Endothelial cell of umbilical vein (primary cell): ENCODE results near the gene MYBPC1. TPM values are rescaled to one million over a fixed set of nuclear protein-coding genes. Genes with fewer than 3 reads are reported as not detected.

Experiments
- BruUV-seq: library from RNA; stranded (reverse); fragments of 400-500 nt; replicated peaks from 2 replicates; lab custom pipeline; 2021; lab: Mats Ljungman, UMichigan
- CTCF ChIA-PET: fragments of 300-600, 350-600 bp; sonication (Branson Sonifier 250); formaldehyde crosslinking; loops from one replicate; lab custom pipeline; 2021; ENCODE audit warnings: antibody characterized with exemption, inconsistent platforms; lab: Charles Lee
- POLR2A ChIA-PET: fragments of 300-600, 350-600 bp; sonication (Branson Sonifier 250); formaldehyde crosslinking; loops from one replicate; lab custom pipeline; 2021; ENCODE audit warnings: antibody characterized with exemption, inconsistent platforms; lab: Charles Lee
- DNase-seq: peaks from one replicate; pipeline ENCODE4 v3.0.0-alpha.2; 2011; ENCODE audit warnings: low read depth, low spot score
- FAIRE-seq: peaks from 2 replicates; lab custom pipeline; 2011; peaks lifted over from hg19 to GRCh38; lab: Jason Lieb, UNC
- H2AFZ ChIP-seq: 2 replicates; pipeline ENCODE4 v1.6.0; 2012; ENCODE audit warnings: low read depth, low read length, control low read depth, inconsistent platforms
- H3K27ac ChIP-seq: 2 replicates; pipeline ENCODE4 v1.5.1; 2011; ENCODE audit warnings: low read depth, mild to moderate bottlenecking, control low read depth, low read length, moderate library complexity; ENCODE audit not compliant: insufficient read depth
- H3K27me3 ChIP-seq, 2 experiments: 2 replicates each; pipeline versions ENCODE4 v1.6.0 to v1.6.1; 2011; ENCODE audit warnings: low read length in 2 of 2, mixed read lengths in 1 of 2; ENCODE audit not compliant: control insufficient read depth in 2 of 2, insufficient read depth in 2 of 2
- H3K36me3 ChIP-seq, 2 experiments: 2 replicates in 1 of 2; 3 replicates in 1 of 2; pipeline ENCODE4 v1.5.1; 2011; ENCODE audit warnings: low read length in 2 of 2, mild to moderate bottlenecking in 1 of 2, moderate library complexity in 1 of 2; ENCODE audit not compliant: control insufficient read depth in 2 of 2, insufficient read depth in 2 of 2; ENCODE audit errors: extremely low read depth in 1 of 2
- H3K4me1 ChIP-seq: 3 replicates; pipeline ENCODE4 v1.5.1; 2011; ENCODE audit warnings: mild to moderate bottlenecking, low read length; ENCODE audit not compliant: control insufficient read depth, insufficient read depth; ENCODE audit errors: extremely low read depth
- H3K4me2 ChIP-seq: 2 replicates; pipeline ENCODE4 v1.6.1; 2011; ENCODE audit warnings: low read length, control low read depth, mixed read lengths; ENCODE audit not compliant: insufficient read depth
- H3K4me3 ChIP-seq, 3 experiments: fragments of 200-600 bp in 1 of 3; sonication (generic), shearing (Covaris generic) in 1 of 3; replicated peaks in 1 of 3; 2 replicates each; pipeline ENCODE4 v1.5.1; 2011 to 2016; ENCODE audit warnings: control low read depth in 3 of 3, low read length in 3 of 3, mild to moderate bottlenecking in 2 of 3, inconsistent platforms in 1 of 3, low read depth in 1 of 3, moderate library complexity in 1 of 3; ENCODE audit not compliant: insufficient read depth in 1 of 3
- H3K79me2 ChIP-seq: 2 replicates; pipeline ENCODE4 v1.6.0; 2012; ENCODE audit warnings: low read length, inconsistent platforms; ENCODE audit not compliant: control insufficient read depth, insufficient read depth
- H3K9ac ChIP-seq: replicated peaks from 2 replicates; pipeline ENCODE3; 2011; ENCODE audit warnings: low read length, control low read depth; ENCODE audit not compliant: insufficient read depth; ENCODE audit errors: extremely low read depth
- H3K9me1 ChIP-seq: replicated peaks from 3 replicates; pipeline ENCODE4 v1.6.0; 2011; ENCODE audit warnings: mild to moderate bottlenecking, low read length; ENCODE audit not compliant: control insufficient read depth, insufficient read depth; ENCODE audit errors: extremely low read depth
- H3K9me3 ChIP-seq: replicated peaks from 2 replicates; pipeline ENCODE4 v1.5.1; 2012; ENCODE audit warnings: low read length, inconsistent platforms; ENCODE audit not compliant: control insufficient read depth, insufficient read depth
- H4K20me1 ChIP-seq: replicated peaks from 2 replicates; pipeline ENCODE3; 2011; ENCODE audit warnings: mild to moderate bottlenecking, low read length; ENCODE audit not compliant: control insufficient read depth, insufficient read depth; ENCODE audit errors: extremely low read depth
- EZH2 ChIP-seq: IDR thresholded peaks from 2 replicates; pipeline ENCODE4 v1.6.1; 2012; ENCODE audit warnings: borderline replicate concordance, low read depth, mild to moderate bottlenecking, moderate library complexity, low read length, inconsistent platforms; ENCODE audit not compliant: severe bottlenecking
- FOS ChIP-seq: IDR thresholded peaks from 2 replicates; pipeline ENCODE4 v1.6.1; 2011; ENCODE audit warnings: mild to moderate bottlenecking, low read length, moderate library complexity, borderline replicate concordance; ENCODE audit not compliant: insufficient read depth
- GATA2 ChIP-seq: IDR thresholded peaks from 2 replicates; pipeline ENCODE4 v1.7.0; 2011; ENCODE audit warnings: low read depth, mild to moderate bottlenecking, moderate library complexity, mixed read lengths, low read length; ENCODE audit not compliant: insufficient read length, insufficient read depth
- JUN ChIP-seq: IDR thresholded peaks from 2 replicates; pipeline ENCODE4 v1.6.1; 2011; ENCODE audit warnings: borderline replicate concordance, low read depth; ENCODE audit not compliant: insufficient read length, insufficient read depth
- MYC ChIP-seq: IDR thresholded peaks from one replicate; pipeline ENCODE4 v1.6.1; 2011; ENCODE audit warnings: mild to moderate bottlenecking, low read depth, low read length
- POLR2A ChIP-seq: IDR thresholded peaks from 2 replicates; pipeline ENCODE4 v1.6.1; 2012; ENCODE audit warnings: low read depth, mild to moderate bottlenecking, control low read depth, low read length
- POLR2AphosphoS5 ChIP-seq: IDR thresholded peaks from 2 replicates; pipeline ENCODE4 v1.6.1; 2012; ENCODE audit warnings: low read depth, mild to moderate bottlenecking, control low read depth, low read length, moderate library complexity; ENCODE audit not compliant: insufficient read depth
- dilution Hi-C: fragments of 300-500 bp; cut with MboI; formaldehyde crosslinking; loops from one replicate; pipeline ENCODE4 v1.15.0; 2019; ENCODE audit warnings: low sequenced_read_pairs; ENCODE audit not compliant: extremely low pct_ligation_motif_present
- intact Hi-C: fragments of 100-400 bp; cut with micrococcal nuclease; formaldehyde crosslinking; loops from one replicate; pipeline ENCODE4 v1.10.0; 2022
- polyA plus RNA-seq, 4 experiments: library from polyadenylated mRNA; depleted of rRNA in 3 of 4; stranded (reverse) in 3 of 4; unstranded in 1 of 4; fragments of >200 nt; gene quantifications; 2 replicates each; pipeline versions ENCODE4 v1.2.1 to v1.2.3, GENCODE V29; 2011 to 2012; ENCODE audit warnings: missing spikeins in 1 of 4
- total RNA-seq: library from RNA; stranded (reverse); gene quantifications from 2 replicates; pipeline ENCODE4 v1.2.3, GENCODE V29; 2021
- TF ChIP-seq, protein P1 (sequence below): IDR thresholded peaks from 2 replicates; pipeline ENCODE4 v1.6.1; 2011; ENCODE audit not compliant: insufficient read depth, insufficient read length
- TF ChIP-seq, protein P2 (sequence below), 2 donors: IDR thresholded peaks; 1 replicate in 1 of 2; 2 replicates in 1 of 2; pipeline ENCODE4 v1.5.1; 2011; ENCODE audit warnings: low read length in 2 of 2, mild to moderate bottlenecking in 2 of 2, moderate library complexity in 2 of 2, control low read depth in 1 of 2, inconsistent platforms in 1 of 2, low read depth in 1 of 2; ENCODE audit not compliant: insufficient read depth in 1 of 2; ENCODE audit errors: extremely low read depth in 1 of 2

The MYBPC1 gene
- total and polyA plus RNA-seq, 2 donors (not counting 3 experiments of a cell fraction or from before 2014, with no cell fraction given), result not detected

- ChIA-PET POLR2A (no interaction called here), CTCF (no interaction called here)
- dilution Hi-C loops, result no loop called here
- Histone ChIP-seq H3K4me1 (no peaks in the 10 kb centered on the region), H3K27me3 (no peaks in the 10 kb centered on the region), H3K27ac (no peak overlapping the region), H4K20me1 (no peaks in the 10 kb centered on the region), H3K9ac (no peak overlapping the region), H3K36me3 (no peaks in the 10 kb centered on the region), H3K4me2 (no peak overlapping the region), H3K79me2 (no peaks in the 10 kb centered on the region), H2AFZ (no peak overlapping the region), H3K4me3 (no peak overlapping the region), H3K9me1 (no peaks in the 10 kb centered on the region), H3K9me3 (no peaks in the 10 kb centered on the region)
- BruUV-seq, result no TSS peak
- FAIRE-seq, result no peak
- intact Hi-C loops, result no loop called here
- TF ChIP-seq MYC, result no peak
- TF ChIP-seq POLR2AphosphoS5, result no peak
- no peak for TF ChIP-seq JUN
- TF ChIP-seq, protein P1, sequence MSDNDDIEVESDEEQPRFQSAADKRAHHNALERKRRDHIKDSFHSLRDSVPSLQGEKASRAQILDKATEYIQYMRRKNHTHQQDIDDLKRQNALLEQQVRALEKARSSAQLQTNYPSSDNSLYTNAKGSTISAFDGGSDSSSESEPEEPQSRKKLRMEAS, result no peak
- TF ChIP-seq, protein P2, sequence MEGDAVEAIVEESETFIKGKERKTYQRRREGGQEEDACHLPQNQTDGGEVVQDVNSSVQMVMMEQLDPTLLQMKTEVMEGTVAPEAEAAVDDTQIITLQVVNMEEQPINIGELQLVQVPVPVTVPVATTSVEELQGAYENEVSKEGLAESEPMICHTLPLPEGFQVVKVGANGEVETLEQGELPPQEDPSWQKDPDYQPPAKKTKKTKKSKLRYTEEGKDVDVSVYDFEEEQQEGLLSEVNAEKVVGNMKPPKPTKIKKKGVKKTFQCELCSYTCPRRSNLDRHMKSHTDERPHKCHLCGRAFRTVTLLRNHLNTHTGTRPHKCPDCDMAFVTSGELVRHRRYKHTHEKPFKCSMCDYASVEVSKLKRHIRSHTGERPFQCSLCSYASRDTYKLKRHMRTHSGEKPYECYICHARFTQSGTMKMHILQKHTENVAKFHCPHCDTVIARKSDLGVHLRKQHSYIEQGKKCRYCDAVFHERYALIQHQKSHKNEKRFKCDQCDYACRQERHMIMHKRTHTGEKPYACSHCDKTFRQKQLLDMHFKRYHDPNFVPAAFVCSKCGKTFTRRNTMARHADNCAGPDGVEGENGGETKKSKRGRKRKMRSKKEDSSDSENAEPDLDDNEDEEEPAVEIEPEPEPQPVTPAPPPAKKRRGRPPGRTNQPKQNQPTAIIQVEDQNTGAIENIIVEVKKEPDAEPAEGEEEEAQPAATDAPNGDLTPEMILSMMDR (IDR thresholded peaks at IDR 0.05; ENCODE audit: extremely low read depth in 1 of 2, insufficient read depth in 1 of 2, low read depth in 1 of 2, low read length in 2 of 2), result no peak
- TF ChIP-seq EZH2, result no peak
- TF ChIP-seq FOS, result no peak
- no peak for TF ChIP-seq GATA2
- TF ChIP-seq POLR2A, result no peak
- DNase-seq, result no peak
Measured at GRCh38 chr12:101598483-101598882, 3.7 kb downstream of the MYBPC1 start.
